GM08714 (cell line): ENCODE measurements around the gene SLC17A9.

Source experiments
- H3K4me3 ChIP-seq: fragments of 200-500 bp; sonication (Bioruptor generic); 2 replicates; pipeline ENCODE4 v1.5.1; 2014; ENCODE audit warnings: mild to moderate bottlenecking, low read length, inconsistent platforms
- ZNF274 ChIP-seq: IDR thresholded peaks from 2 replicates; pipeline ENCODE4 v1.6.1; 2012; ENCODE audit warnings: mild to moderate bottlenecking, low read depth, low read length

Gene SLC17A9

GRCh38 chr20:62941792-62942191 is 10.7 kb upstream of the SLC17A9 start:
- no peak overlapping the region for H3K4me3 ChIP-seq
- no peak for TF ChIP-seq ZNF274

- H3K4me3 ChIP-seq, result no peak overlapping the region
- TF ChIP-seq ZNF274, result no peak
Measured at GRCh38 chr20:62942456-62942855, 10.1 kb upstream of the SLC17A9 start.

GRCh38 chr20:62943396-62943795 is 9.1 kb upstream of the SLC17A9 start:
- no peak for TF ChIP-seq ZNF274

GRCh38 chr20:62944184-62944583 is 8.3 kb upstream of the SLC17A9 start:
- no peak overlapping the region for H3K4me3 ChIP-seq
- TF ChIP-seq ZNF274, result no peak

More at GRCh38 chr20:62943396-62943795, 9.1 kb upstream of the SLC17A9 start:
- no peak overlapping the region for H3K4me3 ChIP-seq

- TF ChIP-seq ZNF274, result no peak
- no peak overlapping the region for H3K4me3 ChIP-seq
Measured at GRCh38 chr20:62944746-62945145, 7.8 kb upstream of the SLC17A9 start.

GRCh38 chr20:62945771-62946339 is 6.7 kb upstream of the SLC17A9 start:
- TF ChIP-seq ZNF274, result no peak
- H3K4me3 ChIP-seq, result no peak overlapping the region

GRCh38 chr20:62946918-62947317 is 5.6 kb upstream of the SLC17A9 start:
- no peak for TF ChIP-seq ZNF274
- no peak overlapping the region for H3K4me3 ChIP-seq

- TF ChIP-seq ZNF274, result no peak
Measured at GRCh38 chr20:62947532-62948300, 4.8 kb upstream of the SLC17A9 start.

GRCh38 chr20:62949153-62949821 is 3.2 kb upstream of the SLC17A9 start:
- no peak overlapping the region for H3K4me3 ChIP-seq
- TF ChIP-seq ZNF274, result no peak

More at GRCh38 chr20:62947532-62948300, 4.8 kb upstream of the SLC17A9 start:
- H3K4me3 ChIP-seq, result no peak overlapping the region

- no peak for TF ChIP-seq ZNF274
- no peak overlapping the region for H3K4me3 ChIP-seq
Measured at GRCh38 chr20:62949962-62950361, 2.5 kb upstream of the SLC17A9 start.

GRCh38 chr20:62950741-62951140 is 1.8 kb upstream of the SLC17A9 start:
- H3K4me3 ChIP-seq, result no peak overlapping the region
- no peak for TF ChIP-seq ZNF274

GRCh38 chr20:62951143-62951895 is 1.2 kb upstream of the SLC17A9 start:
- TF ChIP-seq ZNF274, result no peak
- no peak overlapping the region; the same call in 1 of the 2 replicates for H3K4me3 ChIP-seq

- no peak for TF ChIP-seq ZNF274
- peak overlapping the region; percentile 62; the same call in 1 of the 2 replicates for H3K4me3 ChIP-seq
Measured at GRCh38 chr20:62951896-62952372, 575 bp upstream of the SLC17A9 start.

GRCh38 chr20:62952968-62953838 is 694 bp downstream of the SLC17A9 start:
- peak overlapping the region; percentile 62; the same call in 1 of the 2 replicates for H3K4me3 ChIP-seq
- TF ChIP-seq ZNF274, result no peak
